H9 (cell line): Measurements from ENCODE around the gene SELENOI. TPM values are rescaled to one million over a fixed set of nuclear protein-coding genes. Genes with fewer than 3 reads are reported as not detected.

Experiments used
- DNase-seq: peaks from one replicate; pipeline ENCODE4 v3.0.0-alpha.2; 2017
- H2AFZ ChIP-seq: one replicate; pipeline ENCODE4 v1.6.1; 2013; ENCODE audit warnings: mild to moderate bottlenecking, low read length, control low read depth, moderate library complexity
- H2AK5ac ChIP-seq: 2 replicates; pipeline ENCODE4 v1.6.1; 2013; ENCODE audit warnings: low read length, control low read depth, mixed read lengths; ENCODE audit not compliant: insufficient read length
- H2BK120ac ChIP-seq: one replicate; pipeline ENCODE4 v1.6.1; 2013; ENCODE audit warnings: low read depth, mild to moderate bottlenecking, low read length, control low read depth, inconsistent platforms; ENCODE audit not compliant: poor library complexity, severe bottlenecking
- H2BK12ac ChIP-seq: 2 replicates; pipeline ENCODE4 v1.6.1; 2013; ENCODE audit warnings: low read length, control low read depth, mixed read lengths, low read depth; ENCODE audit not compliant: insufficient read length
- H2BK15ac ChIP-seq: 2 replicates; pipeline ENCODE4 v1.6.1; 2013; ENCODE audit warnings: low read depth, low read length, control low read depth
- H2BK20ac ChIP-seq: one replicate; pipeline ENCODE4 v1.6.1; 2013; ENCODE audit warnings: low read depth, mild to moderate bottlenecking, low read length, control low read depth, inconsistent platforms; ENCODE audit not compliant: poor library complexity, severe bottlenecking
- H2BK5ac ChIP-seq: 2 replicates; pipeline ENCODE4 v1.6.1; 2013; ENCODE audit warnings: low read length, control low read depth, mixed read lengths; ENCODE audit not compliant: insufficient read length
- H3K14ac ChIP-seq: 2 replicates; pipeline ENCODE4 v1.6.1; 2013; ENCODE audit warnings: low read length, control low read depth; ENCODE audit not compliant: insufficient read depth
- H3K18ac ChIP-seq: 2 replicates; pipeline ENCODE4 v1.6.1; 2013; ENCODE audit warnings: low read depth, mild to moderate bottlenecking, mixed read lengths, low read length, control low read depth; ENCODE audit not compliant: insufficient read length
- H3K23ac ChIP-seq: 2 replicates; pipeline ENCODE4 v1.6.1; 2013; ENCODE audit warnings: low read length, control low read depth, mixed read lengths, low read depth; ENCODE audit not compliant: insufficient read length
- H3K23me2 ChIP-seq: 2 replicates; pipeline ENCODE4 v1.6.1; 2013; ENCODE audit warnings: low read depth, mild to moderate bottlenecking, mixed read lengths, low read length, control low read depth; ENCODE audit not compliant: insufficient read length, poor library complexity, severe bottlenecking
- H3K27ac ChIP-seq: 2 replicates; pipeline ENCODE4 v1.5.1; 2013; ENCODE audit warnings: low read length, control low read depth, mixed read lengths, low read depth; ENCODE audit not compliant: insufficient read length
- H3K27me3 ChIP-seq: 2 replicates; pipeline ENCODE4 v1.6.1; 2013; ENCODE audit warnings: low read length, control low read depth, inconsistent platforms; ENCODE audit not compliant: insufficient read depth
- H3K4ac ChIP-seq: 2 replicates; pipeline ENCODE4 v1.6.1; 2013; ENCODE audit warnings: low read depth, mild to moderate bottlenecking, control low read depth, inconsistent platforms, low read length, moderate library complexity
- H3K4me1 ChIP-seq: 2 replicates; pipeline ENCODE4 v1.6.1; 2013; ENCODE audit warnings: low read length, control low read depth, inconsistent platforms; ENCODE audit not compliant: insufficient read depth
- H3K4me2 ChIP-seq: 2 replicates; pipeline ENCODE4 v1.6.1; 2013; ENCODE audit warnings: low read length, control low read depth, mixed read lengths; ENCODE audit not compliant: insufficient read length, insufficient read depth
- H3K56ac ChIP-seq: 2 replicates; pipeline ENCODE4 v1.6.1; 2013; ENCODE audit warnings: low read depth, mild to moderate bottlenecking, mixed read lengths, low read length, control low read depth; ENCODE audit not compliant: insufficient read length
- H3K79me1 ChIP-seq: 2 replicates; pipeline ENCODE4 v1.6.1; 2013; ENCODE audit warnings: low read depth, mild to moderate bottlenecking, moderate library complexity, low read length, control low read depth, inconsistent platforms; ENCODE audit not compliant: insufficient read depth, poor library complexity, severe bottlenecking
- H3K79me2 ChIP-seq: 2 replicates; pipeline ENCODE4 v1.6.1; 2013; ENCODE audit warnings: low read length, control low read depth, inconsistent platforms; ENCODE audit not compliant: insufficient read depth
- H3K9ac ChIP-seq: 2 replicates; pipeline ENCODE4 v1.6.1; 2013; ENCODE audit warnings: low read length, control low read depth, mixed read lengths; ENCODE audit not compliant: insufficient read length; ENCODE audit errors: extremely low read depth
- H3K9me3 ChIP-seq: one replicate; pipeline ENCODE4 v1.6.1; 2013; ENCODE audit warnings: low read depth, low read length, inconsistent platforms; ENCODE audit not compliant: control insufficient read depth
- H3T11ph ChIP-seq: one replicate; pipeline ENCODE4 v1.6.1; 2013; ENCODE audit warnings: mild to moderate bottlenecking, low read length, control low read depth, inconsistent platforms
- H4K20me1 ChIP-seq: one replicate; pipeline ENCODE4 v1.6.1; 2013; ENCODE audit not compliant: control insufficient read depth, insufficient read length, insufficient read depth
- H4K5ac ChIP-seq: 2 replicates; pipeline ENCODE4 v1.6.1; 2013; ENCODE audit warnings: low read depth, mild to moderate bottlenecking, mixed read lengths, low read length, control low read depth; ENCODE audit not compliant: insufficient read length
- H4K8ac ChIP-seq: replicated peaks from 2 replicates; pipeline ENCODE4 v1.6.1; 2013; ENCODE audit warnings: low read length, control low read depth, mixed read lengths, low read depth; ENCODE audit not compliant: insufficient read length
- H4K91ac ChIP-seq: 2 replicates; pipeline ENCODE4 v1.6.1; 2013; ENCODE audit warnings: low read depth, mild to moderate bottlenecking, moderate library complexity, mixed read lengths, low read length, control low read depth; ENCODE audit not compliant: insufficient read length
- H3K27ac Mint-ChIP-seq, 3 experiments: 2 replicates in 2 of 3; 3 replicates in 1 of 3; pipeline ENCODE4 v1.8.0; 2020 to 2021; ENCODE audit warnings: mixed read lengths in 3 of 3, mild to moderate bottlenecking in 1 of 3, moderate library complexity in 1 of 3
- H3K27me3 Mint-ChIP-seq: 2 replicates; pipeline ENCODE4 v1.8.0; 2021; ENCODE audit warnings: low read depth, mild to moderate bottlenecking, moderate library complexity, mixed read lengths
- H3K36me3 Mint-ChIP-seq, 3 experiments: 2 replicates in 2 of 3; 3 replicates in 1 of 3; pipeline ENCODE4 v1.8.0; 2020 to 2021; ENCODE audit warnings: low read depth in 3 of 3, mixed read lengths in 3 of 3; ENCODE audit not compliant: insufficient read depth in 1 of 3
- H3K4me1 Mint-ChIP-seq, 2 experiments: 2 replicates each; pipeline ENCODE4 v1.8.0; 2020; ENCODE audit warnings: mixed read lengths in 2 of 2
- H3K4me3 Mint-ChIP-seq, 2 experiments: 2 replicates in 1 of 2; 3 replicates in 1 of 2; pipeline ENCODE4 v1.8.0; 2020 to 2021; ENCODE audit warnings: mild to moderate bottlenecking in 2 of 2, mixed read lengths in 2 of 2, moderate library complexity in 1 of 2
- H3K9me3 Mint-ChIP-seq, 2 experiments: 2 replicates in 1 of 2; 3 replicates in 1 of 2; pipeline ENCODE4 v1.8.0; 2020; ENCODE audit warnings: mild to moderate bottlenecking in 2 of 2, mixed read lengths in 2 of 2, moderate library complexity in 1 of 2
- WGBS: extraction: QIAGEN DNeasy Blood & Tissue Kit; methylation state at CpG from one replicate; pipeline ENCODE4 v1.1.7; 2013; ENCODE audit warnings: missing lambda C conversion rate, low lambda C conversion rate, mixed read lengths; ENCODE audit not compliant: insufficient read length; ENCODE audit errors: extremely low coverage; 5-methylcytosine and 5-hydroxymethylcytosine counted together
- total RNA-seq: library from RNA; stranded (reverse); gene quantifications from 2 replicates; pipeline ENCODE4 v1.2.1, GENCODE V29; 2021
- TF ChIP-seq, protein P1 (sequence below): fragments of 200-600 bp; sonication (generic); conservative IDR thresholded peaks from 3 replicates; pipeline ENCODE4 v1.8.0; 2021; ENCODE audit warnings: antibody characterized with exemption, mild to moderate bottlenecking

Gene SELENOI
- total RNA-seq, 1 experiment from 2014 or later = 41.9 TPM

- peaks cover 16% of the 10 kb centered on the region for H3K79me1 ChIP-seq
- peaks cover 6 to 11% (median 11%) of the 10 kb centered on the region in 3 experiments; a peak in 6 of 7 replicates for H3K36me3 Mint-ChIP-seq
- H2BK120ac ChIP-seq = no peak overlapping the region
- no peak overlapping the region for H3K14ac ChIP-seq
- H3K27ac Mint-ChIP-seq = 0 out of 7 replicates have a peak overlapping the region, but pooled peaks of 1 of the 3 experiments have one; percentile 38
- no CpG with 5 or more reads among the region's 4 CpGs for WGBS
- no peak overlapping the region for H2BK15ac ChIP-seq
- H2BK12ac ChIP-seq = no peak overlapping the region
- H3K56ac ChIP-seq = no peak overlapping the region
- H3K18ac ChIP-seq = no peak overlapping the region
- H3K23me2 ChIP-seq = no peaks in the 10 kb centered on the region
- H3K27ac ChIP-seq = no peak overlapping the region
- no peak overlapping the region for H4K8ac ChIP-seq
- H3K27me3 Mint-ChIP-seq = no peaks in the 10 kb centered on the region
- H2BK20ac ChIP-seq = no peak overlapping the region
- peaks cover 17% of the 10 kb centered on the region; the same call in 1 of the 2 replicates for H3K79me2 ChIP-seq
- H3K27me3 ChIP-seq = no peaks in the 10 kb centered on the region
- H3K9me3 ChIP-seq = no peaks in the 10 kb centered on the region
- H4K91ac ChIP-seq = no peak overlapping the region
- H2AFZ ChIP-seq = no peak overlapping the region
- H3K4me2 ChIP-seq = no peak overlapping the region
- H2AK5ac ChIP-seq = no peak overlapping the region
- no peak overlapping the region for H3K23ac ChIP-seq
- no peak overlapping the region for H3K4me3 Mint-ChIP-seq
- TF ChIP-seq, protein P1, sequence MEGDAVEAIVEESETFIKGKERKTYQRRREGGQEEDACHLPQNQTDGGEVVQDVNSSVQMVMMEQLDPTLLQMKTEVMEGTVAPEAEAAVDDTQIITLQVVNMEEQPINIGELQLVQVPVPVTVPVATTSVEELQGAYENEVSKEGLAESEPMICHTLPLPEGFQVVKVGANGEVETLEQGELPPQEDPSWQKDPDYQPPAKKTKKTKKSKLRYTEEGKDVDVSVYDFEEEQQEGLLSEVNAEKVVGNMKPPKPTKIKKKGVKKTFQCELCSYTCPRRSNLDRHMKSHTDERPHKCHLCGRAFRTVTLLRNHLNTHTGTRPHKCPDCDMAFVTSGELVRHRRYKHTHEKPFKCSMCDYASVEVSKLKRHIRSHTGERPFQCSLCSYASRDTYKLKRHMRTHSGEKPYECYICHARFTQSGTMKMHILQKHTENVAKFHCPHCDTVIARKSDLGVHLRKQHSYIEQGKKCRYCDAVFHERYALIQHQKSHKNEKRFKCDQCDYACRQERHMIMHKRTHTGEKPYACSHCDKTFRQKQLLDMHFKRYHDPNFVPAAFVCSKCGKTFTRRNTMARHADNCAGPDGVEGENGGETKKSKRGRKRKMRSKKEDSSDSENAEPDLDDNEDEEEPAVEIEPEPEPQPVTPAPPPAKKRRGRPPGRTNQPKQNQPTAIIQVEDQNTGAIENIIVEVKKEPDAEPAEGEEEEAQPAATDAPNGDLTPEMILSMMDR = no peak
- DNase-seq = no peak
- H2BK5ac ChIP-seq = no peak overlapping the region
- no peaks in the 10 kb centered on the region for H3K9me3 Mint-ChIP-seq
- no peak overlapping the region for H3K9ac ChIP-seq
- no peak overlapping the region for H3K4ac ChIP-seq
- H3K4me1 Mint-ChIP-seq = peaks cover 0 to 5% of the 10 kb centered on the region in 2 experiments; a peak in 1 of 4 replicates
- no peak overlapping the region for H4K5ac ChIP-seq
- H3K4me1 ChIP-seq = no peaks in the 10 kb centered on the region
- no peaks in the 10 kb centered on the region for H4K20me1 ChIP-seq
- no peak overlapping the region for H3T11ph ChIP-seq
Measured at GRCh38 chr2:26363323-26363722, 17.4 kb downstream of the SELENOI start.
